Epithelial cell of prostate (primary cell): Measurements from ENCODE around the gene TIAM1.

Source experiments
- DNase-seq: peaks from one replicate; pipeline ENCODE4 v3.0.0-alpha.2; 2011; ENCODE audit warnings: low read depth, low spot score
- H3K27ac ChIP-seq: fragments of 450-650 bp; 2 replicates; pipeline ENCODE4 v1.5.1; 2017; ENCODE audit warnings: mild to moderate bottlenecking

TIAM1 gene

DNA sequence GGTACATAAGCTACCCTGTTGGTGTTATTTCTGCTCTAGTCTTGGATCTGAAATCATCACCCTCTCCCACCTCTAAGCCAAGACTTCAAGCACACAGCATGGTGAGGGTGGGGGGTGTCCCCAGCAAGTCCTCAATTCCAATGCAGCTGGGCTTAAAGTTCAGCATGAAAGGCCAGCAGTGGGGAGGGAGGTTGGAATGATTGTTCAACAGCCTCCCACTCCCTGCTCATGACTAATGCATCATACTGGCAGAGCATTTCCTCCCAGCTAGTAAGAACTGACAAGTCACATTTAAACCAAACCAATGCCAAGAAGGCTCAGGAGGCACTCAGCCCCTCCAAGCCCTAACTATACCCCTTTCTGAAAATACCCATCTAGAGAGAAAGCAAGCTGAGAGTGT is 50.1 kb downstream of the TIAM1 start:
- peak overlapping the region; percentile 63 for H3K27ac ChIP-seq
- peak; percentile 61 for DNase-seq

DNA sequence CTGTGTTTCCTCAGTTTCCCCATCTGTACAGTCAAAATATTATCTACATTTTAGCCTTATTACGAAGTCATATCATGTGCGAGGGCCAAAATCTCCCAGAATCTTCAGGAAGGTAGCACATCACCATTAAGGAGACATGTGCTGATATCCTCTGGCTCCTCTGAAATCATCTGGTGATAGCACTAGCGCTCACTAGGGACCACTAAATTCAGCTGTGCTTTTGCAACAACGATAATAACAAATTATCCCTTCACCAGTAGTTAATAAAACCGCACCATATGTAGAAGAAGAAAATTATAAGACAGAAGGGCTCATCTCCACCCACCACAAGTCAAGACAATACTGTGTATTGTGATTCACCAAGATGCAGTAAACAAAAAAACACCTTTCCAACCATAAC is 53.3 kb downstream of the TIAM1 start:
- no peak for DNase-seq
- no peak overlapping the region for H3K27ac ChIP-seq

DNA sequence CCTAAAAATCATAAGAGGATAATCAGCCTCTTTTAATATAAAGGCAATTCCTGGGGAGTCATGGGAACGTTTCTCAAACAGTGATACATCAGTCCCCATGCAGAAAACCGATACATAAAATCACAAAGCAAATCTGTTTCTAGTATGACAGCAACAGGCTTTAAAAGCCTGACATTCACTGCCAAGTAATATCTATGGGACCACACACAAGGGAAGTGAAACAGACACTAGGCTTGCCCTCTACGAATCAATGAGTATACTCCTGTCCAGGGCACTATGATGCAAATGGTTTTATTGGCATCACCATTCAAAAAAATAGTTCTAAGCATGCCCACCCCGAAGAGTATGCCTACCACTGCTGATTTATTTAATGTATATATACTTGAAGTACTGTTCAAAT is 54.4 kb downstream of the TIAM1 start:
- no peak for DNase-seq
- H3K27ac ChIP-seq: no peak overlapping the region

DNA sequence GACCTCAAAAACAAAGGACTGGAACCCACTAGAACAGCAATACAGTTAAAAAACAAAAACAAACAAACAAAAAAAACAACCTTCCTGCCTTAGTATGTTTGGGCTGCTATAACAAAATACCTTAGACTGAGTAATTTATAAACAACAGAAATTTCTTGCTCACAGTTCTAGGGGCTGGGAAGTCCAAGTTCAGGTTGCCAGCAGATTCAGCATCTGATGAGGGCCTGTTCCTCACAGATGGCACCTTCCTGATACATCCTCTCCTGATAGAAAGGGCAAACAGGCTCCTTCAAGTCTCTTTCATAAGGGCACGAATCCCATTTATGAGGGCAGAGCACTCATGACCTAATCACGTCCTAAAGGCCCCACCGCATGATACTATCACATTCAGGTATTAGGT is 55.9 kb downstream of the TIAM1 start:
- no peak for DNase-seq
- H3K27ac ChIP-seq: no peak overlapping the region

DNA sequence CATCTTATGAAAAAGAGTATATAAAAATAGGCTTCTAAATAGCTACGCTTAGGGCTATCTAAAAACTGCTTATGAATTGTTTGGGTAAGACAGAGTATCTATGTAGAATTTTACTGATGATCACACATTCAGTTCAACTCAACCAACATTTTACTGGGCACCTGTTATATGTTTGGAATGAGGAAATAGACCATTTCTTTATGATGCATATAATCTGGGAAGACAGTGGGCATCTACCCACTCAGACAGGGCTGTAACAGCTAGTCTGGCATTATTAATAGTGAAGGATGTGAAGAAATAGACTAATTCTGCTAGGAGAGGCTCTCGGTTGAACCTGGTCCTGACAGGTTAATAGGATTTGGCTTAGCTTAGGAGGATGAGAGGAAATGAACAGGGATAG is 56.9 kb downstream of the TIAM1 start:
- no peak overlapping the region for H3K27ac ChIP-seq
- DNase-seq: no peak

DNA sequence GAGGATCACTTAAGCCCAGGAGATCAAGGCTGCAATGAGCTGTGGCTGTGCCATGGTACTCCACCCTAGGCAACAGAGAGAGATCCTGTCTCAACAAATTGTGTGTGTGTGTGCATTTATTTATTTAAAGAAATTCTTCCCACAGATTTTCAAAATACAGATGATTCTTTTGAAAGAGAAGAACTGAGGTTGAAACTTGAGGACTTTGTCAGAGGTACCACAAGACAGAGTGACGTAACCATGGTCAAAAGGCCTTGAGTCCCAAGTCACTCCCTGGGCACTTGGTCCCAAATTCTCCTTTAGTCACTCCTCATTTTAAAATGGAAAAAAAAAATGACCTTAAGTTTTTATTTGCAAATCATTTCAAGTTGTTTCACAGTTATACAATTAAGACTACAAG is 57.4 kb downstream of the TIAM1 start:
- no peak overlapping the region for H3K27ac ChIP-seq
- no peak for DNase-seq

DNA sequence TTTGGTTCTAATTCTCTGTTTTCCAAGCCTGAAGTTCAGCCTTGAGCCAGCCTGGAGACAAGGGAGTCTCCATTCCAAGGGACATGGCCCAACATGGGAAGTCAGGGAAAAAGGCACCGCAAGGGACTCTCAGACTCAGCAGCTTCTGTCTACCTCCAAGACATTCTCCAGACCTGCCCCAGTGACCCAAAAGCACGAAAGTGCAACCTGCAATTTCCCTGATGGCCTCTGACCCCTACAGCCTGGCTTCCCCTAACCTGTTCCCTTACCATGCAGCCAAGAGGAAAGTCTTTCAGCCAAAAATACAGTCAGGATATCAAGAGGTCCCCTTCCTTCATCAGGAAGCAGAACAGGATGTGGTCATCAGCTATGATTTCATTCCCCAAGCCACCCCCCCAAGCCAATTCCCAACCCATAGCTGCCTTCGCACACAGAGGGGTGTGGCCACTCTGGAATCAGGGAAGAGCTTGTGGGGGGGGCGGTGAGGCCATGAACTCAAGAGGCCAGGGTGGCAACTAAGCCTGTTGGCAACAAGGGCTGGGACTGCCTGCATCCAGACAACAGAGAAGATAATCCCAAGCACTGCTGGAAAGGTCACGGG is 59.2 kb downstream of the TIAM1 start:
- no peak for DNase-seq
- no peak overlapping the region for H3K27ac ChIP-seq

DNA sequence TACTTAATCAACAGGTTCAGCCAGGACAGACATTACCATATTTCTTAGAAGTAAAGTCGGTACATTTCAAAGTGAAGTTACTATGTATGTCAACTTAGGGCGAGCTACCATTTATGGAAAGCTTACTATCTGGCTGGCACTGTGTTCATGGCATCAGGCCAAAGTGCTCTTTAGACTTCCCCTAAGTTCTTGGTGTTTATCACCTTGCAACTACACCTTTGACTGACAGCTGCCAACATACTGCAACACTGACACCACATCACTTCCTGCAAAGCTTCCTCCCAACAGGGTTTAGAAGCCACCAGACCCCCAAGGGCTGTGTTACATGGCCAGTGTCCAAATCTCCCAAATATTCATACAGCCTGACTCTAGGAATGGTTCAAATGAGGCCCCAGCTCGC is 61.0 kb downstream of the TIAM1 start:
- DNase-seq: no peak
- H3K27ac ChIP-seq: no peak overlapping the region

DNA sequence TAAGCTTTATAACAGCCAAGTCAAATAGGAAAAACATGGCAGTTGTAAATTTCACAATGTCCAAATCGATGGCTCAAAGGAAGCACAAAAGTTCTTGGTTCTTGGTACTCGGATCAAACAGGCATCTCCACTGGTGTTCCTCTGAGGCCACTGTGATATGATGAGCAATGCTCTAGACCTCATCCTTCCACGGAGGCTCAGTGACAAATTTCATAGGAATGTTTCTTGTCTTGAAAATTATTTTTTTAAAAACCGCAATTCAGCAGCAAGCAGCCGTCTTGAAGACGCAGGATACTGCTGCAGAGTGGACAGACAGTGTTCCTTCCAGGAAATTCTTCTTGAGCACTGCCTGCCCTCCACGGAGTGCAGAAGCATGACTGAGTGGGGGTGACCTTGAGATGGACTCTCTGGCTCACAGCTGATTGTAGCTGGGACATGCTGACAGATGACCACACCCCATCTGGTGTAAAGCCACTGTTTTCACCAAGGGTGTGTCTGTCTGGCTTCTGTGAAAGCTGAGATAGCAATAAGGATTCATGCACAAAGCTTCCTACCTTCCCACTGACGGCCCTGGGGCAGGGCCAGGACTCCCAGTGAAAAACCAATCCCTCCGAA is 61.9 kb downstream of the TIAM1 start:
- peak overlapping the region; percentile 17 for H3K27ac ChIP-seq
- DNase-seq: no peak

DNA sequence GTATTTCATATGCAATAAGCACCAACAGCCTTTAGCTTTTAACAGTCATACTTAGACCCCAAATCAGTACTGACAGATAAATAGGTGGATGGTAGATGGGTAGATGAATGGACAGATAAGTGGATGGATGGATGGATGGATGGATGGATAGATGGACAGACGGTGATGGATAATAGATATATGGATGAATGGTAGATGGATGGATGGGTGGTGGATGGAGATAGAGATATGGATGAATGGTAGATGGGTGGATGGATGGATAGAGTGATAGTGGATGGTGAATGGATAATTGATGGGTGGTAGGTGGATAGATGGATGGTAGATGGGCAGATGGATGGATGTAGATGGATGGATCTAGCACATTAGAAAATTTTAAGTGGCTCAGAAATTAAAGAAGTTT is 62.5 kb downstream of the TIAM1 start:
- H3K27ac ChIP-seq: no peak overlapping the region
- no peak for DNase-seq

DNA sequence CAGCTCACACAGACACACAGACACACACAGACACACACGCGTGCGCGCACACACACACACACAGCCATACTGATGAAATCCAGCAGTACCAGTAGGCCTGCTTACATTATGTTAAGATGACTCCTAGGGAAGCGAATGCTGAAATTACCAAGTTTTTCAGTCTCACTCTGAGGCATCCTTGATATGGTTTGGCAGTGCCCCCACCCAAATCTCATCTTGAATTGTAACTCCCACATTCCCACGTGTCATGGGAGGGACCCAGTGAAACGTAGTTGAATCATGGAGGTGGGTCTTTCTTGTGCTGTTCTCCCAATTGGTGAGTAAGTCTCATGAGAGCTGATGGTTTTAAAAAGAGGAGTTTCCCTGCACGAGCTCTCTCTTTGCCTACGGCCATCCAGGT is 64.1 kb downstream of the TIAM1 start:
- no peak for DNase-seq
- H3K27ac ChIP-seq: no peak overlapping the region

DNA sequence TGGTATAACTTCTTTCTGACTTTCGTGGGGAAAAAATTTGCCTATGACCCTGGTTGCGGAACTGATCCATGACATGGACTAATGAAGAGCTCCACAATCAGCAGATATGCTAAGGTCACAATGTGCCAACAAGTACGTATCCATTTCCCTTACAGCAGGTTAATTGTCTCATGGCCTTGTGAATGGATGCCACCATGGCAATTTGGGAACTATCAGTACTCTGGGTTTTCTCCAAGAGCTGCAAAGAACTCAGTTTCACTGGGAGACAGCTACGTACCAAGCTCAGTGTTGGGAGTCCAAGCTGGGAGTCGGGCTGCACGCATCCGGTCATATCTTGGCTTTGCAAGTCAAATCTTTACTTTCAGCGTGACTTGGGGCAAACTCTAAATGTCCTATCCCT is 64.8 kb downstream of the TIAM1 start:
- H3K27ac ChIP-seq: no peak overlapping the region
- no peak for DNase-seq

DNA sequence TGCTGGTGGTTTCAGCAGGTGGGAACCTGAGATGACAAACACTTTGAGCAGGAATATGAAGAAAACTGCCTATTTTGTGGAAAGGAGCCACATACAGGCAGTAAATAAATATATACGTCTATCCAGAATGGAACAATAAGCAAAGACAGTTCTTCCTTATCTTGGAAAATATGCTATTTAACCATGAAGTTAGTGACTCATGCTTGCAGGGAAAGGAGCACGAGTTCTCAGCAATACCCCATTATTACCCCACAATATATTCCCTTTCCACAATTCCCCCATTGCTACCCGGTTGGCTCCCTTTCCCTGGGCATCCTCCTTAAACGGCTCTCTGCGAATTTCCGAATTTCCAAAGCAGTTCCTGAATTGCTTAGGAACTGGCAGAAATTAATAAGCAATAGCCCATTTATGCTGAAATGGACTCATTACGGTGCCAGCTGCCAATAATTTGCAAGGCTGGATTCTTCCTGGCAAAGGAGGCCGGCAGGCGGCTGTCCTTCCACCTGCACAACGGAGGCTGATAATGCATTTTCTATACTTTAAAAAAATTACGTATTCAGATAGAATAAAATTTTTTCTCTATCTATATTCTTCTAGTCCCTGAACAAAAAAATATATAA is 65.4 kb downstream of the TIAM1 start:
- H3K27ac ChIP-seq: no peak overlapping the region
- no peak for DNase-seq

DNA sequence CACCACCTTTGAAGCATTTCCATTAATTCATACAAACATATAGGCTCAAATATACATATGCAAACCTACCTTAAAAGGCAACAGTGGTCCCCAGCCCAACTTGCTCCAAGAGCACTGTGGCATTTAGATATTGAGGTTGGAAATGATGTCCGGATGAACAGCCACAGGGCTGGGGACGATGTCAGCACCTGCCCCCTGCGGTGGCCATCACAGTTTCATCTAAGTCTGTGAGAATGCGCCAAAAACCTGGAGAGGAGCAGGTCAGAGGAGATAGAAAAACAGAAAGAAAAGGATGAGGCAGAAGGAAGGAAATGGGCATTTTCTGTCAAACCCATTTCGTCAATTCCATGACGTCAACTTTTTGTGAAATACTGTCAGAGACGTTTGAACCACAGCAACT is 67.4 kb downstream of the TIAM1 start:
- DNase-seq: no peak
- H3K27ac ChIP-seq: no peak overlapping the region

DNA sequence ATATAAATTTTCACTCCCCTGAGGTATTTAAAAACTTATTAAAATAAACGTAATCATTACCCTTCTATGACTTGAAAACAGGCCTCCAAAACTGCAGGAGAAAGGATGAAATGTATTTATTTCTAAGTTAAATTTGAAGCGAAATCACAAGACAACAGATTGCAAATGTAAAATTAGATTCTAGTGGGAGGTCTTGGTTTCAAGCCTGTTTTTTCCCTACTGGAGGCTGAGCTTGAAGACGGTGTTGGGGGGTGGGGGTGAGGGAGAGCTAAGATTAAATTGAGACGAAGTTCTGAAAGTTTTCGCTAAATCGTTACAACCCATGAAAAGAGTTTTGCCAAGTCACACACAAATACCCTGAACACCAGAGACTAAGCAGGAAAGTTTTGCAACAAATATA is 68.2 kb downstream of the TIAM1 start:
- no peak for DNase-seq
- H3K27ac ChIP-seq: no peak overlapping the region

DNA sequence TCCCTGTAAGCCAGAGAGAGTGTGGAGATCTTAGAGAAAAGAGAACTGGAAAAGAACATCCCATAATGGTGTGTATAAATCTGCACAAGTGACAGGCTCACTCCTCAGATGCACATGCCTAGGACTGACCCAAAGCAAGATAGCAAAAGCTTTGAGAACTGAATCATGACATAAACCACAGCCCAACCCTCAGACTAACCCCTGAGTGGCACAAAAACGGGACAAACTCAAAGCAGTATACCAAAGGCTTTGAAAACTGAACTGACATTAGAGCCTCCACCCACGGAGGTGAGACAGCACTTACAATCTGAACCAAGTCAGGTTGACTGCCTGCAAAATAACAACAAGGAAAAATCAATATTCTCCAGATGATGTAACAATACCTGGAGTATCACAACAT is 70.8 kb downstream of the TIAM1 start:
- H3K27ac ChIP-seq: no peak overlapping the region
- DNase-seq: no peak

DNA sequence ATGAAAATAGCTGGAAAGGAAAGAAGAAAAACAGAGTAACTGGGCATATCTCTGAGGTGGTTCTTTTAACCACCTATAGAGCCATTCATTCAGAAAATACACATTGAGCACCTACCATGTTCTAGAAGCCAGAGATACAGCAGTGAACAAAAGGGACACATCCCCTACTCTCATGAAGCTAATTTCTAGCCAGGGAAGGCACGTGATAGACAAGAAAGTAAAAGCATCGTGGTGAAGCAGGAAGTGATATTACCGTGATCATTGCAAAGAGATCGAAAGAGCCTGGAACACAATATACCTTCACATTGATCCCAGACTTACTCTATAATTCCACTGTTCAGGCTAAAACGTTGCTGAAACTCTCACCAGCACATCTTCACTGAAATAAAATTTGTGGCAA is 76.0 kb downstream of the TIAM1 start:
- H3K27ac ChIP-seq: no peak overlapping the region
- no peak for DNase-seq

DNA sequence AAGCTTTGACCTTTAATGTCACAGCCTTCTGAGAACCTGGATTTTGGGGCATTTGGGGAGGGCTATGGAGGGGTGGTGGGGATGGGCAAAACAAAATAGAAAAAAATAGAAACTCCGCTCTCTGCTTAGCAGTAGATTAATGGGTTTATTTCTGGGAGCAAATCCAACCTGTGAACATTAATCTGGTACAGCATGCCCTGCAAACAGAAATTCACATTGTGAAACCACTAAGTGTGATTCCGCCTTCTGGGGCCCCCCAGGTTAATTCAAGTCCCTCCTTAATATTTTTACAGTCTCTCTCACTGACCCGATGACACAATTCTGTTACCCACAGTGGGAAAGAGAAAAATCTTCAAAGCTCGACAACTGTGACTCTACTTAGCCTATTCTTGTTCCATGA is 76.4 kb downstream of the TIAM1 start:
- H3K27ac ChIP-seq: no peak overlapping the region
- DNase-seq: no peak

DNA sequence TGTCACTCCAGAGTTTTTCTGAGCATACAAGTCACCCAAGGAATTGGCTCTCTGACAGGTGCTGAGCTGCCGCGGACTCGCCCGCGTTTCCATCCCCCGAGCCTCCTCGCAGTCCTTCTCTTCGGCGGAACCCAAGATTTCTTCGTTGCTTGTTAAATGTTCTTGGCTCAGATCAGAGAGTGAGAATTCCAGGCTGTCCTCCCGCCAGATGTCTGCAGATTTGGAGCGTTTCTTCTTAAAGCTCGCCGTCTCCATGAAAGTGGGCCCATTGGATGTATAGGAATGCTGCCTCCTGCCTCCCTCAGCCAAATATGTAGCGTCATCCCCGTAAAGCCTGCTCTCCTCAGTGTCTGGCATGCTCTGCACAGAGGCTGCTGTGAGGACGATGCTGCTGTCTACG is 77.8 kb downstream of the TIAM1 start:
- no peak overlapping the region for H3K27ac ChIP-seq
- DNase-seq: no peak

DNA sequence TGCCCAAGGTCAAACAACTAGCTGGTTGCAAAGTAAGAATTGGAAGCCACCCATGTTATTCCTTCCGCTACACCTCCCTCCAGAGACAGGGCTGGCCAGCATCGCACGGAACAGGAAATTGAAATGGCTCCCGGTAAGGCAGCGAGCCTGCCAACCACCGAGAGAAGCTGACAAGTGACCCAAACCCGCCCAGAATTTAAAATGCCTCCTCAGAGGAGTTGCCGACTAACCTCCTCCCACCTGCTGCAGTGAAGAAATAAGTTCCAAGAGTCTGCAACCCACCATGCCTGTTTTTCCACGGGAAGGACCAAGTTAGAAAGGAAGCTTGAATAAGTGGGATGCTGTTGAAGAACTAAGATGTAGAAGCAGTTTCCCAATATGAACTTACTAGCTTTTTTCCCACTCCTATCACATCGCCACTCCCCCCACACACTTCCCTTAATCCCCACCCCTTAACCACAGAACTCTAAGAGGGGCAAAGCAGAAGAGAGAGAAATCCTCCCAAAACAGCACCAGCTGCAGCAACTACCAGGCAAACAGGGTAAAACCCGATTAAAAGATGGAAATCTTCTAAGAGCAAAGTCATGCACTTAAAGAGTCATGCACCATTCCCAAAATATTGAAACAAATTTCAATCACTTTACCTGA is 78.6 kb downstream of the TIAM1 start:
- no peak overlapping the region for H3K27ac ChIP-seq
- no peak for DNase-seq

DNA sequence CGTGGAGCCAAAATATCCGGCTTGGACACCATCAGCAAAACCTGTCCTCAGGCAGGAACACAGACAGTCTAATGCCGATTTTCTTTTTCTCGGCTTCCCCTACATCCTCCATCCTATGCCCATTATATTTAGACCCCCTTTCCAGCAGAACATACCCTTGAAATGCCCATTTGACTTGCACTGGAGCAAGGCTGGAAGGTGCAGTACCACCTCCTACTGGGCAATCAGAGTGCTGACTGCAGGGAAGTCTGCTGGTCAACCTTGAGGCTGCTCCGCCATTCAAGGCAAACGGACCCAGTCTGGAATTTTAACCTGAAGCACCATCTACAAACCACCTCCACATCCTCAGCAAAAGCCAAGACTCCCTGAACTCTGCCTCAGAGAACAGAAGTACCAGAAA is 79.5 kb downstream of the TIAM1 start:
- no peak for DNase-seq

DNA sequence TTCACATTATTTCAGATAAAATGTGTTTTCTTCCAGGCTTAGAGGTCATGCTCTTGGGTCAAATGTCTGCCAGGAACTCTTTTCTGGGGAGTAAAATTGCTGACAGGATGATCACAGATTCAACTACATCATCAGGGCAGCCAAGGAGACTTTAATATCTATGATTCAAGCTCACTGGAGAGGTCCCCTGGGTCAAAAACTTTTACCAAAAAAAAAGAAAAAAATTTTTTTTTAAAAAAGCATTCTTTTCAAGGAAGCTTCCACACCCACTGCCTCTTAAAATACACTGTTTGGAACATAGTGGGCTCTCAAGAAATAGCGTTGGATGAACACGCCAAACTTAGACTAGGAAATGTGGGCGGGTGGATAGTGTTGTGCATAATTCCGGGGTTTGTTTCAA is 81.3 kb downstream of the TIAM1 start:
- no peak for DNase-seq
- no peak overlapping the region for H3K27ac ChIP-seq

More for the DNA sequence above, 79.5 kb downstream of the TIAM1 start:
- H3K27ac ChIP-seq: no peak overlapping the region
